GM18498 (cell line): ENCODE results near the gene GTF2E1.
A peak's percentile ranks its signal among the peaks of the same experiment; 100 is the strongest.
"Not testable (repeated sequence)": the region's sequence is repeated elsewhere in the genome, so short reads cannot be mapped to it uniquely, and the experiment has no call there.

ENCODE experiments used
- ATAC-seq: cut with Tn5 transposase; IDR thresholded peaks from one replicate; pipeline ENCODE4 v1.9.1; 2021; ENCODE audit warnings: mild to moderate bottlenecking, moderate library complexity; ENCODE audit not compliant: unreplicated experiment

The GTF2E1 gene

GRCh38 chr3:120753810-120754209 is 11.3 kb downstream of the GTF2E1 start:
- no peak for ATAC-seq

GRCh38 chr3:120756061-120756460 is 13.5 kb downstream of the GTF2E1 start:
- no peak for ATAC-seq

- ATAC-seq: not testable (repeated sequence)
These were observed 16.0 kb downstream of the GTF2E1 start for GRCh38 chr3:120758551-120758950.

GRCh38 chr3:120762615-120763014 is 20.1 kb downstream of the GTF2E1 start:
- no peak for ATAC-seq

GRCh38 chr3:120763601-120764000 is 21.1 kb downstream of the GTF2E1 start:
- ATAC-seq: peak; percentile 82

GRCh38 chr3:120764206-120764605 is 21.7 kb downstream of the GTF2E1 start:
- no peak for ATAC-seq

- peak; percentile 62 for ATAC-seq
These were observed 23.4 kb downstream of the GTF2E1 start for GRCh38 chr3:120765830-120766493.

- no peak for ATAC-seq
These were observed 24.0 kb downstream of the GTF2E1 start for GRCh38 chr3:120766576-120766975.

GRCh38 chr3:120767106-120767505 is 24.6 kb downstream of the GTF2E1 start:
- ATAC-seq: no peak

- ATAC-seq: no peak
These were observed 26.9 kb downstream of the GTF2E1 start for GRCh38 chr3:120769436-120769835.

GRCh38 chr3:120770891-120771290 is 28.3 kb downstream of the GTF2E1 start:
- no peak for ATAC-seq

- no peak for ATAC-seq
These were observed 29.5 kb downstream of the GTF2E1 start for GRCh38 chr3:120772081-120772480.

GRCh38 chr3:120773932-120774331 is 31.4 kb downstream of the GTF2E1 start:
- ATAC-seq: peak; percentile 87

GRCh38 chr3:120775411-120775810 is 32.9 kb downstream of the GTF2E1 start:
- ATAC-seq: no peak

GRCh38 chr3:120778776-120779175 is 36.2 kb downstream of the GTF2E1 start:
- no peak for ATAC-seq

GRCh38 chr3:120780977-120781376 is 38.4 kb downstream of the GTF2E1 start:
- peak; percentile 88 for ATAC-seq

GRCh38 chr3:120785832-120786231 is 43.3 kb downstream of the GTF2E1 start:
- peak; percentile 76 for ATAC-seq

GRCh38 chr3:120791010-120791409 is 48.5 kb downstream of the GTF2E1 start:
- ATAC-seq: no peak

GRCh38 chr3:120791913-120792312 is 49.4 kb downstream of the GTF2E1 start:
- no peak for ATAC-seq

- no peak for ATAC-seq
These were observed 51.1 kb downstream of the GTF2E1 start for GRCh38 chr3:120793601-120794000.

- ATAC-seq: peak; percentile 94
These were observed 52.6 kb downstream of the GTF2E1 start for GRCh38 chr3:120795017-120795648.

- no peak for ATAC-seq
These were observed 53.4 kb downstream of the GTF2E1 start for GRCh38 chr3:120795959-120796358.

GRCh38 chr3:120796976-120797375 is 54.4 kb downstream of the GTF2E1 start:
- ATAC-seq: no peak
